A549 (cell line): Measurements from ENCODE around the gene SELENOI. TPM values are rescaled to one million over a fixed set of nuclear protein-coding genes. Genes with fewer than 3 reads are reported as not detected.

ENCODE experiments used
- ATAC-seq, 2 experiments: fragments of 200-7000 bp in 1 of 2; fragments of >200 bp in 1 of 2; cut with Nextera tagmentation in 1 of 2; cut with Tn5 transposase in 1 of 2; 3 replicates each; pipeline versions ENCODE4 v1.8.0 to v1.9.1; 2018 to 2020; ENCODE audit warnings: mild to moderate bottlenecking in 1 of 2, moderate library complexity in 1 of 2
- CTCF ChIA-PET: fragments of 300-600 bp; sonication (Branson Sonifier 250); formaldehyde crosslinking; extraction: SDS; loops from one replicate; lab custom pipeline; 2021; ENCODE audit warnings: antibody characterized with exemption, inconsistent platforms; lab: Yijun Ruan, JAX
- POLR2A ChIA-PET: fragments of 350-600 bp; formaldehyde crosslinking; extraction: SDS; loops from one replicate; lab custom pipeline; 2021; ENCODE audit warnings: antibody characterized with exemption, inconsistent platforms; lab: Yijun Ruan, JAX
- DNase-seq, 2 experiments: peaks; one replicate each; pipeline versions ENCODE4 v3.0.0 to v3.0.0-alpha.2; 2011 to 2016; ENCODE audit warnings: low read depth in 1 of 2, low spot score in 1 of 2
- FAIRE-seq: peaks from 2 replicates; lab custom pipeline; 2011; peaks lifted over from hg19 to GRCh38; lab: Jason Lieb, UNC
- H3K27ac ChIP-seq, 2 experiments: fragments of >200 bp; sonication (Bioruptor Twin); formaldehyde crosslinking; 3 replicates each; pipeline ENCODE4 v1.5.1; 2016 to 2017
- H3K4me1 ChIP-seq: fragments of >200 bp; sonication (Bioruptor Twin); formaldehyde crosslinking; 3 replicates; pipeline ENCODE4 v1.6.1; 2016
- H3K4me2 ChIP-seq: fragments of >200 bp; sonication (Bioruptor Twin); formaldehyde crosslinking; 3 replicates; pipeline ENCODE4 v1.6.1; 2016
- H3K4me3 ChIP-seq: fragments of >200 bp; sonication (Bioruptor Twin); formaldehyde crosslinking; 3 replicates; pipeline ENCODE4 v1.5.1; 2016
- H3K9me3 ChIP-seq: fragments of >200 bp; sonication (Bioruptor Twin); formaldehyde crosslinking; 3 replicates; pipeline ENCODE4 v1.6.1; 2016
- ATOH8 ChIP-seq: fragments of 250-450 bp; sonication (Bioruptor Pico); IDR thresholded peaks from 2 replicates; pipeline ENCODE4 v1.5.0; 2020; ENCODE audit warnings: low read depth, mild to moderate bottlenecking, moderate library complexity
- BCL3 ChIP-seq: fragments of >200 bp; sonication (Bioruptor Twin); formaldehyde crosslinking; IDR thresholded peaks from 3 replicates; pipeline ENCODE4 v1.6.1; 2016
- CBX2 ChIP-seq: fragments of 200-600 bp; sonication (generic); IDR thresholded peaks from 2 replicates; pipeline ENCODE4 v1.6.1; 2016; ENCODE audit warnings: low read depth, mild to moderate bottlenecking, borderline replicate concordance
- CBX8 ChIP-seq: fragments of 200-600 bp; sonication (generic); IDR thresholded peaks from 2 replicates; pipeline ENCODE4 v1.6.1; 2016
- CEBPB ChIP-seq, 2 experiments: fragments of >200 bp in 1 of 2; sonication (Bioruptor Twin) in 1 of 2; formaldehyde crosslinking in 1 of 2; IDR thresholded peaks; 2 replicates each; pipeline ENCODE4 v1.6.1; 2012 to 2016
- CHD2 ChIP-seq: fragments of 150-350 bp; IDR thresholded peaks from 2 replicates; pipeline ENCODE4 v1.6.1; 2014; ENCODE audit warnings: low read length; ENCODE audit not compliant: partially characterized antibody
- EHF ChIP-seq: fragments of 250-450 bp; sonication (Bioruptor Pico); IDR thresholded peaks from 2 replicates; pipeline ENCODE4 v1.5.0; 2020; ENCODE audit warnings: mild to moderate bottlenecking
- EHMT2 ChIP-seq: fragments of 200-600 bp; sonication (generic); IDR thresholded peaks from 2 replicates; pipeline ENCODE4 v1.6.1; 2016; ENCODE audit warnings: antibody characterized with exemption, low read depth, mild to moderate bottlenecking, moderate library complexity
- FOSB ChIP-seq: fragments of 250-450 bp; sonication (Bioruptor Pico); IDR thresholded peaks from 2 replicates; pipeline ENCODE4 v1.5.0; 2020; ENCODE audit warnings: mild to moderate bottlenecking, moderate library complexity
- FOXS1 ChIP-seq: fragments of 250-450 bp; sonication (Bioruptor Pico); IDR thresholded peaks from 2 replicates; pipeline ENCODE4 v1.5.0; 2020; ENCODE audit warnings: mild to moderate bottlenecking, moderate library complexity
- HDAC2 ChIP-seq: fragments of 200-600 bp; sonication (generic); IDR thresholded peaks from 2 replicates; pipeline ENCODE4 v1.6.1; 2016
- HEYL ChIP-seq: fragments of 250-450 bp; sonication (Bioruptor Pico); IDR thresholded peaks from 2 replicates; pipeline ENCODE4 v1.8.0; 2021; ENCODE audit warnings: mild to moderate bottlenecking, moderate library complexity
- HOXA7 ChIP-seq: fragments of 250-450 bp; sonication (Bioruptor Pico); IDR thresholded peaks from 2 replicates; pipeline ENCODE4 v1.5.0; 2020; ENCODE audit warnings: mild to moderate bottlenecking, moderate library complexity
- HOXB13 ChIP-seq: fragments of 250-450 bp; sonication (Bioruptor Pico); IDR thresholded peaks from 2 replicates; pipeline ENCODE4 v1.5.0; 2020; ENCODE audit warnings: low read depth, mild to moderate bottlenecking, moderate library complexity
- HOXB5 ChIP-seq: fragments of 250-450 bp; sonication (Bioruptor Pico); IDR thresholded peaks from 2 replicates; pipeline ENCODE4 v1.5.0; 2020; ENCODE audit warnings: mild to moderate bottlenecking, moderate library complexity
- JUNB ChIP-seq: fragments of >200 bp; sonication (Bioruptor Twin); formaldehyde crosslinking; IDR thresholded peaks from 2 replicates; pipeline ENCODE4 v1.6.1; 2016
- KDM1A ChIP-seq: fragments of 200-600 bp; sonication (generic); IDR thresholded peaks from 2 replicates; pipeline ENCODE4 v1.6.1; 2016; ENCODE audit warnings: low read depth, mild to moderate bottlenecking
- MAX ChIP-seq: IDR thresholded peaks from 2 replicates; pipeline ENCODE4 v1.6.1; 2012
- NFE2L2 ChIP-seq: fragments of 150-350 bp; conservative IDR thresholded peaks from 2 replicates; pipeline ENCODE4 v1.6.1; 2014; ENCODE audit warnings: low read length
- NPAS2 ChIP-seq: fragments of 250-450 bp; sonication (Bioruptor Pico); IDR thresholded peaks from 2 replicates; pipeline ENCODE4 v1.8.0; 2022; ENCODE audit warnings: mild to moderate bottlenecking, moderate library complexity, borderline replicate concordance
- NR3C1 ChIP-seq: fragments of >200 bp; sonication (Bioruptor Twin); formaldehyde crosslinking; IDR thresholded peaks from 3 replicates; pipeline ENCODE4 v1.6.1; 2017
- POLR2A ChIP-seq: IDR thresholded peaks from 2 replicates; pipeline ENCODE4 v1.6.1; 2012; ENCODE audit warnings: mild to moderate bottlenecking, low read length
- POLR2AphosphoS2 ChIP-seq: conservative IDR thresholded peaks from 2 replicates; pipeline ENCODE4 v1.6.1; 2012; ENCODE audit warnings: low read length, improper control_type of control experiment, inconsistent platforms
- RARB ChIP-seq: fragments of 250-450 bp; sonication (Bioruptor Pico); IDR thresholded peaks from 2 replicates; pipeline ENCODE4 v1.8.0; 2021; ENCODE audit warnings: mild to moderate bottlenecking, moderate library complexity
- RCOR1 ChIP-seq: fragments of 150-350 bp; IDR thresholded peaks from 2 replicates; pipeline ENCODE4 v1.6.1; 2014; ENCODE audit warnings: antibody characterized with exemption, low read length, low read depth
- RFX5 ChIP-seq: fragments of 450-650 bp; IDR thresholded peaks from 2 replicates; pipeline ENCODE4 v1.7.1; 2014; ENCODE audit warnings: antibody characterized with exemption, mild to moderate bottlenecking, moderate library complexity
- RNF2 ChIP-seq: fragments of 200-600 bp; sonication (generic); IDR thresholded peaks from 2 replicates; pipeline ENCODE4 v1.6.1; 2016; ENCODE audit warnings: low read depth, mild to moderate bottlenecking, antibody characterized with exemption, moderate library complexity, borderline replicate concordance
- SMC3 ChIP-seq: fragments of >200 bp; sonication (Bioruptor Twin); formaldehyde crosslinking; IDR thresholded peaks from 3 replicates; pipeline ENCODE4 v1.6.1; 2018; ENCODE audit warnings: inconsistent platforms
- SREBF2 ChIP-seq: fragments of 450-650 bp; IDR thresholded peaks from 2 replicates; pipeline ENCODE4 v1.6.1; 2014; ENCODE audit warnings: mild to moderate bottlenecking, moderate library complexity
- TP53 ChIP-seq: fragments of 250-450 bp; sonication (Bioruptor Pico); IDR thresholded peaks from 2 replicates; pipeline ENCODE4 v1.5.0; 2021; ENCODE audit warnings: mild to moderate bottlenecking, moderate library complexity
- ZC3H11A ChIP-seq: fragments of 450-650 bp; IDR thresholded peaks from 2 replicates; pipeline ENCODE4 v1.6.1; 2014; ENCODE audit warnings: antibody characterized with exemption, mild to moderate bottlenecking
- ZNF302 ChIP-seq: fragments of 250-450 bp; sonication (Bioruptor Pico); IDR thresholded peaks from 2 replicates; pipeline ENCODE4 v1.9.0; 2021; ENCODE audit warnings: inconsistent platforms, mild to moderate bottlenecking, moderate library complexity
- WGBS: methylation state at CpG from one replicate; pipeline ENCODE4 v1.1.6; 2017; ENCODE audit errors: missing lambda C conversion rate; 5-methylcytosine and 5-hydroxymethylcytosine counted together
- polyA plus RNA-seq, 4 experiments: library from polyadenylated mRNA; depleted of rRNA in 3 of 4; stranded (reverse); fragments of >200 nt; fragmentation: RNase III in 1 of 4; extraction: RNeasy Plus Mini Kit Qiagen cat#74134 plus additional on column Dnase treatment in 1 of 4; gene quantifications; 2 replicates in 3 of 4; 3 replicates in 1 of 4; pipeline ENCODE4 v1.2.3, GENCODE V29; 2011 to 2017
- TF ChIP-seq, protein P1 (sequence below): fragments of 450-650 bp; IDR thresholded peaks from 2 replicates; pipeline ENCODE4 v1.6.1; 2014; ENCODE audit warnings: antibody characterized with exemption

The SELENOI gene
- polyA plus RNA-seq, 2 of the 4 experiments (the other 2 are of a cell fraction), result 18.2 to 38.7 TPM

- TF ChIP-seq EHF (CRISPR knock-in tag), result no peak
- TF ChIP-seq HOXB5 (CRISPR knock-in tag), result no peak
- TF ChIP-seq BCL3, result no peak
- TF ChIP-seq POLR2A, result no peak
- no peak for TF ChIP-seq CBX2
- TF ChIP-seq NR3C1, result no peak
- no peak for TF ChIP-seq CHD2
- TF ChIP-seq, protein P1, sequence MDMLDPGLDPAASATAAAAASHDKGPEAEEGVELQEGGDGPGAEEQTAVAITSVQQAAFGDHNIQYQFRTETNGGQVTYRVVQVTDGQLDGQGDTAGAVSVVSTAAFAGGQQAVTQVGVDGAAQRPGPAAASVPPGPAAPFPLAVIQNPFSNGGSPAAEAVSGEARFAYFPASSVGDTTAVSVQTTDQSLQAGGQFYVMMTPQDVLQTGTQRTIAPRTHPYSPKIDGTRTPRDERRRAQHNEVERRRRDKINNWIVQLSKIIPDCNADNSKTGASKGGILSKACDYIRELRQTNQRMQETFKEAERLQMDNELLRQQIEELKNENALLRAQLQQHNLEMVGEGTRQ, result no peak
- no peak for TF ChIP-seq ATOH8 (CRISPR knock-in tag)
- TF ChIP-seq RARB (CRISPR knock-in tag), result no peak
- TF ChIP-seq HDAC2, result no peak
- TF ChIP-seq TP53 (CRISPR knock-in tag), result no peak
- TF ChIP-seq FOSB, result no peak
- no peak for TF ChIP-seq HEYL (CRISPR knock-in tag)
- TF ChIP-seq SREBF2, result no peak
- TF ChIP-seq NPAS2 (CRISPR knock-in tag), result no peak
- TF ChIP-seq RFX5, result no peak
- Histone ChIP-seq H3K27ac (no peak overlapping the region), H3K4me2 (no peak overlapping the region; the same call in 2 of the 3 replicates), H3K9me3 (no peaks in the 10 kb centered on the region), H3K4me1 (peaks cover 5% of the 10 kb centered on the region), H3K4me3 (no peak overlapping the region)
- FAIRE-seq (no peak), DNase-seq (no peak), ATAC-seq (no peak)
- ChIA-PET POLR2A (interaction anchor here (0.5 kb wide), 1 partner anchor 8 kb away, joined by 3 read pairs; no protein-coding TSS in a partner anchor), CTCF (interaction anchor here (1.0 to 2.7 kb wide), 3 partner anchors 10 to 346 kb away, joined by 3 to 10 read pairs (median 3); no protein-coding TSS in a partner anchor)
- 81% methylated on average over 5 of the region's 5 CpGs for WGBS
Observed at GRCh38 chr2:26400723-26401122, 54.8 kb downstream of the SELENOI start.

DNA sequence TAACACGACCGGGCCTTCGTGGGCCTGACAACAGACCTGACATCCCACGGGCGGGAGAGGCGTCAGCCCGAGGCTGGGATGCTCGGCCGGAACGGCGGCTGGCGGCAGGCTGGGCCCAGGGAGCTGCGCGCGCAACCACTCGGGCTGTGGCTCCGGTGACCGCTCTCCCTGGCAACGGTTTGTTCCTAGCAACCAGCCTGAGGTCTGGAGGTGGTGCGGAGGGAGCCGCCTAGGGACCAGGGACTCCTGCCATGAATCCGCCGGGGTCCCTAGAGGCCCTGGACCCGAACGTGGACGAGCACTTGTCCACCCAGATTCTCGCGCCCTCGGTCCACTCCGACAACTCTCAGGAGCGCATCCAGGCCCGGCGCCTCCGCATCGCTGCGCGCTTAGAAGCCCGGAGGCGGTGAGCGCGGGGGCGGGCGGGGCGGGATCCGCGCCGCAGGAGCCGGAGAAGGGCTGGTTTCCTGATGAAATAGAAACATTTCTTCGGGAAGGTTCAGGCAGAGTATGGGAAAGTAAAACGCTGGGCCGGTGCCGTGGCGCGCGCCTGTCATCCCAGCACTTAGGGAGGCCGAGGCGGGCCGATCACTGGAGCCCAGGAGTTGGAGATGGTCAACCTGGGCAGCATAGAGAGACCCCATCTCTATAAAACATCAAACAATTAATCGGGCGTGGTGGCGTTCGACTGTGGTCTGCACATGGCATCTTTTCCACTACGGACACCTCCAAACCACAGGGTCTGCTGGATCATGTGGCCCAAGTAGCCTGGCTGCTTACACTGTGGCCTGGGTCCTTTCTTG, 56.0 kb downstream of the SELENOI start, which contains the start of gene DRC1:
TSS of gene DRC1 (plus strand) at position 182 of the 803 bp plus-strand sequence. CDS start at position 252, 70 bp downstream.
- H3K4me3 ChIP-seq, result peak within 1 kb of the TSS; percentile 41
- ChIA-PET CTCF (interaction anchor here (0.9 to 2.7 kb wide), 2 partner anchors 101 to 176 kb away, joined by 3 to 10 read pairs; no protein-coding TSS in a partner anchor), POLR2A (no interaction called here)
- peaks cover 5% of the 10 kb centered on the region for H3K4me1 ChIP-seq
- DNase-seq, result peak; percentile 88 to 98
- H3K9me3 ChIP-seq, result no peaks in the 10 kb centered on the region
- ATAC-seq, result peak; percentile 93 to 96
- H3K27ac ChIP-seq, result peak within 1 kb of the TSS in 1 of 2 experiments; percentile 68; a peak in 4 of 6 replicates
- FAIRE-seq, result peak; percentile 7
- 33% methylated on average over 47 of the region's 63 CpGs for WGBS
- peak within 1 kb of the TSS; percentile 83 for H3K4me2 ChIP-seq
- no peak for TF ChIP-seq ZC3H11A
- TF ChIP-seq CHD2, result no peak
- no peak for TF ChIP-seq NFE2L2
- no peak for TF ChIP-seq EHMT2
- TF ChIP-seq POLR2AphosphoS2, result no peak
- TF ChIP-seq CBX8, result no peak
- no peak for TF ChIP-seq SREBF2
- TF ChIP-seq SMC3, result no peak
- no peak for TF ChIP-seq BCL3
- no peak for TF ChIP-seq RCOR1
- TF ChIP-seq ATOH8 (CRISPR knock-in tag), result 0 out of 2 replicates have a peak, but pooled peaks have one; percentile 22
- TF ChIP-seq RNF2, result no peak
- TF ChIP-seq KDM1A, result no peak
- TF ChIP-seq FOXS1, result no peak
- TF ChIP-seq MAX, result peak; percentile 89
- no peak for TF ChIP-seq ZNF302
- TF ChIP-seq JUNB, result no peak
- TF ChIP-seq HOXB13 (CRISPR knock-in tag), result no peak
- no peak for TF ChIP-seq HOXA7
- TF ChIP-seq POLR2A, result no peak
- no peak for TF ChIP-seq HDAC2
- TF ChIP-seq CEBPB (IDR thresholded peaks at IDR 0.05), result no peak
